SK-N-SH (cell line): ENCODE data around the gene SYNGR1. TPM values are rescaled to one million over a fixed set of nuclear protein-coding genes. Genes with fewer than 3 reads are reported as not detected.
A peak's percentile ranks its signal among the peaks of the same experiment; 100 is the strongest.

Experiments
- CTCF ChIA-PET: fragments of 300-600, 350-600 bp; formaldehyde crosslinking; extraction: SDS; loops from one replicate; lab custom pipeline; 2021; lab: Yijun Ruan, JAX
- POLR2A ChIA-PET: fragments of 350-600 bp; sonication (Branson Sonifier 250); formaldehyde crosslinking; extraction: SDS; loops from one replicate; lab custom pipeline; 2020; ENCODE audit warnings: antibody characterized with exemption, inconsistent platforms; lab: Yijun Ruan, JAX
- DNase-seq: peaks from one replicate; pipeline ENCODE4 v3.0.0; 2012
- H2AFZ ChIP-seq: fragments of 200-600 bp; sonication (generic); 2 replicates; pipeline ENCODE4 v1.8.1; 2016; ENCODE audit warnings: antibody characterized with exemption, mild to moderate bottlenecking, low read depth
- H3F3A ChIP-seq: fragments of 200-600 bp; sonication (generic); replicated peaks from 2 replicates; pipeline ENCODE3; 2016; ENCODE audit warnings: antibody characterized with exemption, mild to moderate bottlenecking; ENCODE audit not compliant: insufficient read depth
- H3K27ac ChIP-seq, 2 experiments: fragments of 200-500 bp in 1 of 2; fragments of 200-600 bp in 1 of 2; sonication (Bioruptor generic) in 1 of 2; sonication (generic), shearing (Covaris generic) in 1 of 2; 2 replicates each; pipeline versions ENCODE4 v1.5.1 to v1.6.1; 2014 to 2016; ENCODE audit warnings: low read depth in 2 of 2, inconsistent platforms in 1 of 2, low read length in 1 of 2, mild to moderate bottlenecking in 1 of 2, mixed read lengths in 1 of 2
- H3K27me3 ChIP-seq: fragments of 200-600 bp; sonication (generic), shearing (Covaris generic); 2 replicates; pipeline ENCODE4 v1.6.1; 2016; ENCODE audit warnings: mixed run types; ENCODE audit not compliant: insufficient read depth
- H3K36me3 ChIP-seq, 2 experiments: fragments of 200-500 bp in 1 of 2; fragments of 200-600 bp in 1 of 2; sonication (Bioruptor generic) in 1 of 2; sonication (generic) in 1 of 2; replicated peaks in 1 of 2; 2 replicates each; pipeline versions ENCODE3 to v1.5.1; 2014 to 2016; ENCODE audit warnings: low read length in 1 of 2, mild to moderate bottlenecking in 1 of 2; ENCODE audit not compliant: insufficient read depth in 2 of 2, control insufficient read depth in 1 of 2
- H3K4me1 ChIP-seq, 2 experiments: fragments of 200-500 bp in 1 of 2; fragments of 200-600 bp in 1 of 2; sonication (Bioruptor generic) in 1 of 2; sonication (generic), shearing (Covaris generic) in 1 of 2; 2 replicates each; pipeline versions ENCODE4 v1.5.1 to v1.6.1; 2014 to 2016; ENCODE audit warnings: low read depth in 1 of 2, low read length in 1 of 2, mixed run types in 1 of 2; ENCODE audit not compliant: insufficient read depth in 2 of 2, control insufficient read depth in 1 of 2
- H3K4me2 ChIP-seq: fragments of 200-600 bp; sonication (generic), shearing (Covaris generic); 2 replicates; pipeline ENCODE4 v1.6.1; 2017; ENCODE audit warnings: mixed run types
- H3K4me3 ChIP-seq, 2 experiments: fragments of 200-500 bp in 1 of 2; fragments of 200-600 bp in 1 of 2; sonication (Bioruptor generic) in 1 of 2; sonication (generic), shearing (Covaris generic) in 1 of 2; 2 replicates each; pipeline versions ENCODE4 v1.5.1 to v1.8.1; 2014 to 2016; ENCODE audit warnings: low read depth in 2 of 2, inconsistent platforms in 1 of 2, low read length in 1 of 2, mild to moderate bottlenecking in 1 of 2, mixed read lengths in 1 of 2, moderate library complexity in 1 of 2
- H3K79me2 ChIP-seq: fragments of 200-600 bp; sonication (generic); 2 replicates; pipeline ENCODE4 v1.8.1; 2017; ENCODE audit warnings: mild to moderate bottlenecking; ENCODE audit not compliant: insufficient read depth
- H3K9ac ChIP-seq: fragments of 200-600 bp; sonication (generic); 2 replicates; pipeline ENCODE4 v1.6.1; 2017; ENCODE audit warnings: mixed run types
- H3K9me2 ChIP-seq: fragments of 200-600 bp; sonication (generic); 2 replicates; pipeline ENCODE4 v1.6.1; 2017; ENCODE audit warnings: mixed run types
- H3K9me3 ChIP-seq: fragments of 200-600 bp; sonication (generic); 2 replicates; pipeline ENCODE4 v1.6.1; 2017; ENCODE audit warnings: mixed run types, mild to moderate bottlenecking, moderate library complexity
- H4K20me1 ChIP-seq: fragments of 200-600 bp; sonication (generic); 2 replicates; pipeline ENCODE4 v1.6.1; 2017; ENCODE audit warnings: mild to moderate bottlenecking, mixed run types; ENCODE audit not compliant: insufficient read depth
- CTCF ChIP-seq: fragments of 200-600 bp; sonication (generic); IDR thresholded peaks from 2 replicates; pipeline ENCODE4 v1.6.1; 2017; ENCODE audit warnings: antibody characterized with exemption, mild to moderate bottlenecking, moderate library complexity
- ELF1 ChIP-seq: IDR thresholded peaks from 2 replicates; pipeline ENCODE4 v1.4.0; 2012
- EP300 ChIP-seq, 2 experiments: IDR thresholded peaks; 2 replicates each; pipeline versions ENCODE4 v1.4.0 to v1.6.1; 2012; ENCODE audit warnings: borderline replicate concordance in 1 of 2, low read depth in 1 of 2, low read length in 1 of 2
- EZH2phosphoT487 ChIP-seq: fragments of 200-600 bp; sonication (generic); IDR thresholded peaks from 2 replicates; pipeline ENCODE4 v1.6.1; 2017; ENCODE audit warnings: low read depth, mixed run types, mild to moderate bottlenecking, antibody characterized with exemption, moderate library complexity, borderline replicate concordance
- FOSL2 ChIP-seq: IDR thresholded peaks from 2 replicates; pipeline ENCODE4 v1.4.0; 2012; ENCODE audit warnings: low read depth, mild to moderate bottlenecking, moderate library complexity, borderline replicate concordance
- FOXJ3 ChIP-seq: sonication (generic); formaldehyde crosslinking; IDR thresholded peaks from 2 replicates; pipeline ENCODE4 v1.5.1; 2020; ENCODE audit warnings: mild to moderate bottlenecking, missing genetic modification reagents
- FOXM1 ChIP-seq: IDR thresholded peaks from 2 replicates; pipeline ENCODE4 v1.4.0; 2012; ENCODE audit warnings: low read depth, mild to moderate bottlenecking
- GABPA ChIP-seq: IDR thresholded peaks from 2 replicates; pipeline ENCODE4 v1.4.0; 2012; ENCODE audit warnings: low read depth, mild to moderate bottlenecking
- GATA2 ChIP-seq: sonication (generic); formaldehyde crosslinking; IDR thresholded peaks from 2 replicates; pipeline ENCODE4 v1.5.0; 2020; ENCODE audit warnings: mild to moderate bottlenecking, missing genetic modification reagents
- NFIC ChIP-seq: IDR thresholded peaks from 2 replicates; pipeline ENCODE4 v1.4.0; 2012; ENCODE audit warnings: borderline replicate concordance
- NRF1 ChIP-seq: IDR thresholded peaks from 2 replicates; pipeline ENCODE4 v1.6.1; 2012; ENCODE audit warnings: low read depth, mild to moderate bottlenecking, low read length
- PBX3 ChIP-seq: IDR thresholded peaks from 2 replicates; pipeline ENCODE4; 2012
- RCOR1 ChIP-seq: fragments of 150-350 bp; IDR thresholded peaks from 2 replicates; pipeline ENCODE4 v1.6.1; 2017; ENCODE audit warnings: antibody characterized with exemption, low read length
- RXRA ChIP-seq: IDR thresholded peaks from 2 replicates; pipeline ENCODE4 v1.4.0; 2012; ENCODE audit warnings: low read depth, mild to moderate bottlenecking, borderline replicate concordance
- SMC3 ChIP-seq: IDR thresholded peaks from 2 replicates; pipeline ENCODE4 v1.6.1; 2012; ENCODE audit warnings: low read depth, low read length, improper control_type of control experiment
- TAF1 ChIP-seq: IDR thresholded peaks from 2 replicates; pipeline ENCODE4 v1.6.1; 2012; ENCODE audit warnings: low read depth, mild to moderate bottlenecking, low read length, moderate library complexity, borderline replicate concordance
- TCF12 ChIP-seq: IDR thresholded peaks from 2 replicates; pipeline ENCODE4 v1.4.0; 2012
- TEAD4 ChIP-seq: IDR thresholded peaks from 2 replicates; pipeline ENCODE4 v1.4.0; 2012; ENCODE audit warnings: mild to moderate bottlenecking, borderline replicate concordance; ENCODE audit not compliant: insufficient read depth
- WGBS: methylation state at CpG from one replicate; pipeline ENCODE4 v1.1.6; 2017; ENCODE audit warnings: low lambda C conversion rate; 5-methylcytosine and 5-hydroxymethylcytosine counted together
- polyA plus RNA-seq, 3 experiments: library from polyadenylated mRNA; depleted of rRNA; stranded (reverse); fragments of >200 nt; gene quantifications; 2 replicates each; pipeline ENCODE4 v1.2.3, GENCODE V29; 2012
- TF ChIP-seq, protein P1 (sequence below): IDR thresholded peaks from 2 replicates; pipeline ENCODE4 v1.4.0; 2012; ENCODE audit warnings: low read depth, borderline replicate concordance
- TF ChIP-seq, protein P2 (sequence below): fragments of 150-350 bp; IDR thresholded peaks from 2 replicates; pipeline ENCODE4 v1.6.1; 2016; ENCODE audit warnings: mild to moderate bottlenecking, low read depth, low read length

Gene SYNGR1
- polyA plus RNA-seq, 1 of the 3 experiments (the other 2 are of a cell fraction): 18.7 TPM

GRCh38 chr22:39332441-39333064 is 17.2 kb upstream of the SYNGR1 start:
- Histone ChIP-seq H3F3A (no peaks in the 10 kb centered on the region), H3K27ac (peak overlapping the region; percentile 50 to 60), H3K9ac (no peak overlapping the region), H3K4me3 (no peak overlapping the region), H3K36me3 (no peaks in the 10 kb centered on the region), H2AFZ (no peak overlapping the region), H3K9me2 (no peaks in the 10 kb centered on the region), H3K4me2 (no peak overlapping the region), H3K79me2 (no peaks in the 10 kb centered on the region), H3K9me3 (no peaks in the 10 kb centered on the region), H3K4me1 (peaks cover 0 to 6% of the 10 kb centered on the region in 2 experiments; a peak in 1 of 4 replicates), H3K27me3 (no peaks in the 10 kb centered on the region), H4K20me1 (no peaks in the 10 kb centered on the region)
- CTCF ChIA-PET: interaction anchor here (1.0 to 2.3 kb wide), 2 partner anchors 13 to 21 kb away, joined by 4 to 6 read pairs; partner anchors contain the start of gene RPL3
- peak; percentile 36; the same call in 1 of the 2 replicates for TF ChIP-seq PBX3
- no peak; a peak in 1 of 4 replicates for TF ChIP-seq EP300 (IDR thresholded peaks at IDR 0.05; ENCODE audit: borderline replicate concordance in 1 of 2, low read depth in 1 of 2, low read length in 1 of 2)
- TF ChIP-seq RCOR1: peak; percentile 61
- TF ChIP-seq, protein P1, sequence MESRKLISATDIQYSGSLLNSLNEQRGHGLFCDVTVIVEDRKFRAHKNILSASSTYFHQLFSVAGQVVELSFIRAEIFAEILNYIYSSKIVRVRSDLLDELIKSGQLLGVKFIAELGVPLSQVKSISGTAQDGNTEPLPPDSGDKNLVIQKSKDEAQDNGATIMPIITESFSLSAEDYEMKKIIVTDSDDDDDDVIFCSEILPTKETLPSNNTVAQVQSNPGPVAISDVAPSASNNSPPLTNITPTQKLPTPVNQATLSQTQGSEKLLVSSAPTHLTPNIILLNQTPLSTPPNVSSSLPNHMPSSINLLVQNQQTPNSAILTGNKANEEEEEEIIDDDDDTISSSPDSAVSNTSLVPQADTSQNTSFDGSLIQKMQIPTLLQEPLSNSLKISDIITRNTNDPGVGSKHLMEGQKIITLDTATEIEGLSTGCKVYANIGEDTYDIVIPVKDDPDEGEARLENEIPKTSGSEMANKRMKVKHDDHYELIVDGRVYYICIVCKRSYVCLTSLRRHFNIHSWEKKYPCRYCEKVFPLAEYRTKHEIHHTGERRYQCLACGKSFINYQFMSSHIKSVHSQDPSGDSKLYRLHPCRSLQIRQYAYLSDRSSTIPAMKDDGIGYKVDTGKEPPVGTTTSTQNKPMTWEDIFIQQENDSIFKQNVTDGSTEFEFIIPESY: no peak
- peak; percentile 67 for TF ChIP-seq TCF12
- TF ChIP-seq GATA2 (CRISPR knock-in tag): 0 out of 2 replicates have a peak, but pooled peaks have one; percentile 11
- no peak for TF ChIP-seq FOXM1
- DNase-seq: no peak
- 63% methylated on average over 5 of the region's 5 CpGs for WGBS
- POLR2A ChIA-PET: interaction anchor here (0.6 to 2.7 kb wide), 2 partner anchors 13 to 188 kb away, joined by 3 to 19 read pairs; partner anchors contain the start of genes ATF4 and RPL3

DNA sequence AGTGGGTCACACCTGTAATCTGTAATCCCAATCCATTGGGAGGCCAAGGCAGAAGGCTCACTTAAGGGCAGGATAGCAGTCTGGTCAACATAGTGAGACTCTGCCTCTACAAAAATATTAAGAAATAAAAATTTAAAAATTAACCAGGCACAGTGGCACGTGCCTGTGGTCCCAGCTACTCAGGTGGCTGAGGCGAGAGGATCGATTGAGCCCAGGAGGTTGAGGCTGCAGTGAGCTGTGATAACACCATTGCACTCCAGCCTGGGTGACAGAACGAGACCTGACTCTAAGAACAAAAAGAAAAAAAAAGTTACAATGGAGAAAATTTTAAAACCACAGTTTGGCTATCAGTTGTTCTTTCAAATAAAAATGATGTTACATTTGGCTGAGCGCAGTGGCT is 13.4 kb upstream of the SYNGR1 start:
- no peak overlapping the region for H2AFZ ChIP-seq
- no peaks in the 10 kb centered on the region for H4K20me1 ChIP-seq
- no peaks in the 10 kb centered on the region for H3F3A ChIP-seq
- no peaks in the 10 kb centered on the region for H3K9me2 ChIP-seq
- H3K27me3 ChIP-seq: no peaks in the 10 kb centered on the region
- no peak overlapping the region for H3K4me2 ChIP-seq
- H3K9me3 ChIP-seq: no peaks in the 10 kb centered on the region
- no peak overlapping the region for H3K9ac ChIP-seq
- H3K4me3 ChIP-seq: no peak overlapping the region
- H3K36me3 ChIP-seq: no peaks in the 10 kb centered on the region
- no peak overlapping the region for H3K27ac ChIP-seq
- POLR2A ChIA-PET: no interaction called here
- H3K4me1 ChIP-seq: peaks cover 0 to 6% of the 10 kb centered on the region in 2 experiments; a peak in 1 of 4 replicates
- no peaks in the 10 kb centered on the region for H3K79me2 ChIP-seq
- 75% methylated on average over 5 of the region's 5 CpGs for WGBS
- no peak for DNase-seq
- CTCF ChIA-PET: no interaction called here
- TF ChIP-seq FOSL2 (no peak), FOXJ3 (CRISPR knock-in tag) (no peak), NFIC (no peak), GATA2 (CRISPR knock-in tag) (no peak), SMC3 (no peak), TEAD4 (no peak), RXRA (no peak), EZH2phosphoT487 (no peak), EP300 (IDR thresholded peaks at IDR 0.05; ENCODE audit: borderline replicate concordance in 1 of 2, low read depth in 1 of 2, low read length in 1 of 2) (no peak), GABPA (no peak), TAF1 (no peak), CTCF (no peak), RCOR1 (no peak), NRF1 (no peak), TCF12 (no peak), ELF1 (no peak)
- TF ChIP-seq, protein P2, sequence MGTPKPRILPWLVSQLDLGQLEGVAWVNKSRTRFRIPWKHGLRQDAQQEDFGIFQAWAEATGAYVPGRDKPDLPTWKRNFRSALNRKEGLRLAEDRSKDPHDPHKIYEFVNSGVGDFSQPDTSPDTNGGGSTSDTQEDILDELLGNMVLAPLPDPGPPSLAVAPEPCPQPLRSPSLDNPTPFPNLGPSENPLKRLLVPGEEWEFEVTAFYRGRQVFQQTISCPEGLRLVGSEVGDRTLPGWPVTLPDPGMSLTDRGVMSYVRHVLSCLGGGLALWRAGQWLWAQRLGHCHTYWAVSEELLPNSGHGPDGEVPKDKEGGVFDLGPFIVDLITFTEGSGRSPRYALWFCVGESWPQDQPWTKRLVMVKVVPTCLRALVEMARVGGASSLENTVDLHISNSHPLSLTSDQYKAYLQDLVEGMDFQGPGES: no peak
